Measurements from ENCODE around the gene MSH3. TPM values are rescaled to one million over a fixed set of nuclear protein-coding genes. Genes with fewer than 3 reads are reported as not detected.

MSH3 gene
- polyA plus RNA-seq, 3 donors = 4.5 to 9.9 (median 8.0) TPM

GRCh38 chr5:80705801-80706200 is 51.3 kb downstream of the MSH3 start:
- DNase-seq = no peak
- no peak overlapping the region for H2AFZ ChIP-seq (ENCODE audit: insufficient read depth, low read depth, low read length, poor library complexity, severe bottlenecking)
- peaks cover 0 to 2% (median 0%) of the 10 kb centered on the region in 3 donors for H3K27me3 Mint-ChIP-seq (ENCODE audit: low read depth in 3 of 3)
- H3K4me3 ChIP-seq (replicated peaks in 1 of 3; ENCODE audit: low read depth in 2 of 3, low read length in 3 of 3) = no peak overlapping the region
- H3K36me3 Mint-ChIP-seq = peaks cover 59 to 75% of the 10 kb centered on the region in 2 donors
- intact Hi-C loops (cut with micrococcal nuclease) = no loop called here
- no peaks in the 10 kb centered on the region for H4K20me1 ChIP-seq (ENCODE audit: insufficient read depth, low read length)
- WGBS (ENCODE audit: insufficient coverage) = no CpG with 5 or more reads among the region's 4 CpGs
- no peaks in the 10 kb centered on the region for H3K9me3 ChIP-seq (replicated peaks in 1 of 2; ENCODE audit: control insufficient read depth in 1 of 2, insufficient read depth in 1 of 2, low read length in 2 of 2)
- TF ChIP-seq, protein P1, sequence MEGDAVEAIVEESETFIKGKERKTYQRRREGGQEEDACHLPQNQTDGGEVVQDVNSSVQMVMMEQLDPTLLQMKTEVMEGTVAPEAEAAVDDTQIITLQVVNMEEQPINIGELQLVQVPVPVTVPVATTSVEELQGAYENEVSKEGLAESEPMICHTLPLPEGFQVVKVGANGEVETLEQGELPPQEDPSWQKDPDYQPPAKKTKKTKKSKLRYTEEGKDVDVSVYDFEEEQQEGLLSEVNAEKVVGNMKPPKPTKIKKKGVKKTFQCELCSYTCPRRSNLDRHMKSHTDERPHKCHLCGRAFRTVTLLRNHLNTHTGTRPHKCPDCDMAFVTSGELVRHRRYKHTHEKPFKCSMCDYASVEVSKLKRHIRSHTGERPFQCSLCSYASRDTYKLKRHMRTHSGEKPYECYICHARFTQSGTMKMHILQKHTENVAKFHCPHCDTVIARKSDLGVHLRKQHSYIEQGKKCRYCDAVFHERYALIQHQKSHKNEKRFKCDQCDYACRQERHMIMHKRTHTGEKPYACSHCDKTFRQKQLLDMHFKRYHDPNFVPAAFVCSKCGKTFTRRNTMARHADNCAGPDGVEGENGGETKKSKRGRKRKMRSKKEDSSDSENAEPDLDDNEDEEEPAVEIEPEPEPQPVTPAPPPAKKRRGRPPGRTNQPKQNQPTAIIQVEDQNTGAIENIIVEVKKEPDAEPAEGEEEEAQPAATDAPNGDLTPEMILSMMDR (IDR thresholded peaks at IDR 0.05) = no peak
- no peaks in the 10 kb centered on the region for H3K9me3 Mint-ChIP-seq
- H3K27ac Mint-ChIP-seq = peak overlapping the region in 2 of 7 donors; percentile 12 to 23
- H3K27ac ChIP-seq (ENCODE audit: low read depth in 1 of 2, low read length in 2 of 2) = no peak overlapping the region
- H3K4me1 ChIP-seq (ENCODE audit: control insufficient read depth in 1 of 2, insufficient read depth in 2 of 2, low read length in 2 of 2) = no peaks in the 10 kb centered on the region
- H3K36me3 ChIP-seq (replicated peaks in 1 of 2; ENCODE audit: control insufficient read depth in 1 of 2, insufficient read depth in 2 of 2, low read length in 2 of 2) = peaks cover 46 to 81% of the 10 kb centered on the region in 2 donors
- no peak overlapping the region for H3K9ac ChIP-seq (ENCODE audit: insufficient read depth, low read length, poor library complexity, severe bottlenecking)
- H3K4me3 Mint-ChIP-seq = no peak overlapping the region
- H3K79me2 ChIP-seq (ENCODE audit: insufficient read depth, low read length) = no peaks in the 10 kb centered on the region
- peaks cover 2% of the 10 kb centered on the region for H3K4me1 Mint-ChIP-seq
- no peaks in the 10 kb centered on the region for H3K27me3 ChIP-seq (ENCODE audit: control insufficient read depth in 2 of 2, insufficient read depth in 2 of 2, low read length in 2 of 2)
- H3K4me2 ChIP-seq (replicated peaks; ENCODE audit: extremely low read depth, low read length, poor library complexity, severe bottlenecking) = no peak overlapping the region

DNA sequence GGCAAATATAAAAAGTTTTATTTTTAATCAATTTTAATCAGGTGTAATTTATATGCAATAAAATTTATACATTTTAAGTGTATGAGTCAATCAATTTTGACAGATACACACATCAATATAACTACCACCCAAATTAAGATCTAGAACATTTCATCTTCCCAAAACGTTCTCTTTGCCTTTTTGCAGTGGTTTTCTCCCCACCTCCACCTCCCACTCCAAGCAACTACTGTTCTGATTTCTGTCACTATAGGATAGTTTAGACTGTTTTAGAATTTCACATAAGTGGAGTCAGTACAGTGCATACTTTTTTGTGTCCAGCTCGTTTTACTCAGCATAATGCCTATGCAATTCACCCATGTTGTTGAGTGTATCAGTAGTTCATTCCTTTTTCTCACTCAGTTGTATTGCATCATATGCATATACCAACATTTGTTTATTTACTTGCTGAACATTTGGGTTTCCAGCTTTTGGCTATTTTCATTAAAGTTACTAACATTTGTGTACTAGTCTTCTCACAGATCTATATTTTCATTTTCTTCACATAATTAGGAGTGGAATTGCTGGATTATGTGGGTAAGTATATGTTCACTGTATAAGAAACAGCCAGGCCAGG is 52.5 kb downstream of the MSH3 start:
- Histone ChIP-seq H3K4me1 (ENCODE audit: control insufficient read depth in 1 of 2, insufficient read depth in 2 of 2, low read length in 2 of 2) (no peaks in the 10 kb centered on the region), H3K9ac (ENCODE audit: insufficient read depth, low read length, poor library complexity, severe bottlenecking) (no peak overlapping the region), H3K36me3 (replicated peaks in 1 of 2; ENCODE audit: control insufficient read depth in 1 of 2, insufficient read depth in 2 of 2, low read length in 2 of 2) (peaks cover 47 to 82% of the 10 kb centered on the region in 2 donors), H3K9me3 (replicated peaks in 1 of 2; ENCODE audit: control insufficient read depth in 1 of 2, insufficient read depth in 1 of 2, low read length in 2 of 2) (no peaks in the 10 kb centered on the region), H3K4me2 (replicated peaks; ENCODE audit: extremely low read depth, low read length, poor library complexity, severe bottlenecking) (no peak overlapping the region), H3K27me3 (ENCODE audit: control insufficient read depth in 2 of 2, insufficient read depth in 2 of 2, low read length in 2 of 2) (no peaks in the 10 kb centered on the region), H4K20me1 (ENCODE audit: insufficient read depth, low read length) (no peaks in the 10 kb centered on the region), H2AFZ (ENCODE audit: insufficient read depth, low read depth, low read length, poor library complexity, severe bottlenecking) (no peak overlapping the region), H3K79me2 (ENCODE audit: insufficient read depth, low read length) (no peaks in the 10 kb centered on the region), H3K27ac (ENCODE audit: low read depth in 1 of 2, low read length in 2 of 2) (no peak overlapping the region), H3K4me3 (replicated peaks in 1 of 3; ENCODE audit: low read depth in 2 of 3, low read length in 3 of 3) (no peak overlapping the region)
- H3K4me3 Mint-ChIP-seq = no peak overlapping the region
- H3K27me3 Mint-ChIP-seq (ENCODE audit: low read depth in 3 of 3) = peaks cover 0 to 2% (median 0%) of the 10 kb centered on the region in 3 donors
- no peaks in the 10 kb centered on the region for H3K9me3 Mint-ChIP-seq
- peaks cover 2% of the 10 kb centered on the region for H3K4me1 Mint-ChIP-seq
- H3K36me3 Mint-ChIP-seq = peaks cover 60 to 76% of the 10 kb centered on the region in 2 donors
- intact Hi-C loops (cut with micrococcal nuclease) = no loop called here
- TF ChIP-seq, protein P1 (IDR thresholded peaks at IDR 0.05) = no peak
- no peak for DNase-seq
- no peak overlapping the region for H3K27ac Mint-ChIP-seq
- WGBS (ENCODE audit: insufficient coverage) = no CpG with 5 or more reads among the region's 2 CpGs
